HG02973 (cell line): Measurements from ENCODE around the gene PIEZO1.
"Not testable (repeated sequence)": the region's sequence is repeated elsewhere in the genome, so short reads cannot be mapped to it uniquely, and the experiment has no call there.

ENCODE experiments used
- ATAC-seq: cut with Tn5 transposase; IDR thresholded peaks from one replicate; pipeline ENCODE4 v1.9.1; 2021; ENCODE audit warnings: moderate library complexity; ENCODE audit not compliant: unreplicated experiment

Gene PIEZO1

DNA sequence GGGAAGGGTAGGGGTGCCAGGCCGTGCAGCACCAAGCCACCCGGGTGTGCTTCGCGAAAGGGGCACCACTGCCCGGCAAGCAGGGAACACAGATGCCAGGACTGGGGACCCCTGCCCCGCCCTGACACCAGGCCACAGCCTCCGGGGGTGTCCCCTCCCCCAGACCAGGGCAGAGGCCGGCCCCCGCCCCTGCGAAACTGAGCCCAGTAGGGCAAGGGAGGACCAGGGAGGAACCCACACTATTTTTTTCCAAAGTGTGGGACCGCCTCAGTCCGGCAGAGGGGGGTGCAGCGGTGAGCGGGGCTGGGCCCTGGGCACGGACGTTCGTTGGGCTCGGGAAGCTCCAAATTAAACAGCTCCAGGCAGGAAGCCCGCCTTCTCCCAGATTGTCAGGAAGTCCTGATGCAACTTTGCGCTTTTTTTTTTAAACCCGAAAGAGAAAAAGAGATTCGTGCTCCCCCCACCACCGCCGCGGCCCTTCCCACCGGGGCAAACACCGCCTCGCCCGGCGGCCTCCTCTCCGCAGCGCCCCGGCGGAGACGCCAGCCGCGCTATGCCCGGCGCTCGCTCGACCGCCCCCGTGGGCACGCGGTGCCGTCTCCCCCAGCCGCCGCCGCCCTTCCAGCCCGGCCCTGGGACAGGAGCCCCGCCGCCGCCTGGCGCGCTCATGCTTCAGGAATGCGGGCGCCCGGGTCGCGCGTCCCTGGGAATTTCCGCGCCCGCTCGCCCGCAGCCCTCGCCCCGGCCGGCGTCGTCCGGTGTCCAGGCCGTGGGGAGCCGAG is 755 bp downstream of the PIEZO1 start:
- no peak for ATAC-seq

DNA sequence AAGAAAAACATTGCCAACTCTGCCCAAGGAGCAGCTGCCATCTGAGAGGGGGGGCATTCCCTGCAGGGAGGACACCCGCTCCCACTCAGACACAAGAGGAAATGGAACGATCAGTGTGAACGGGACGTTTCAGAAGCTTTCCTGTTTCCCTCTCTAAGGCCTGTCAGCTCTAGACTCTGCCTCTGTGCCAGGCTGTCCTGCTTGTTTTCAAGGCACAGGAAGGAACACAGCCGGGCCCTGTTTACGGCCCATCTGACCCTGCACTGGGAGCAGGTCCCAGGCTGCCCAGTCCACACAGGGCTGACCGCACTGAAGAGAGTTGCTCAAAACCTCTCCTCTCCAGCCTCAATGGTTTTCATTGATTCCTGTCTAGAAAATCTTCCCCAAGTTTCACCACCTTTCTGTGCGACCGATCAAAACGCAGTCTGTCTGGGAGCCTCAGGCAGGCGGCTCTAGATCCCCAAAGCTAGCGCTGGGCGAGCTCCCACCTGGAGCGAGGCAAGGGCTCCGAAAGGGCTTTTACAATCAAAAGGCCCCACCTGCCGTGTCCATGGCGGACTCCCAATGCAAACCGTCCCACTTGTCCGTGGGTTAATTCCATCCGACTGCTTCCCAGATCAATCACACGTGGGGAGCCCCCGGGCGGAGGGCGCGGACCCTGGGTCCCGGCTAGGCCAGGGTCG is 1.5 kb downstream of the PIEZO1 start:
- no peak for ATAC-seq

DNA sequence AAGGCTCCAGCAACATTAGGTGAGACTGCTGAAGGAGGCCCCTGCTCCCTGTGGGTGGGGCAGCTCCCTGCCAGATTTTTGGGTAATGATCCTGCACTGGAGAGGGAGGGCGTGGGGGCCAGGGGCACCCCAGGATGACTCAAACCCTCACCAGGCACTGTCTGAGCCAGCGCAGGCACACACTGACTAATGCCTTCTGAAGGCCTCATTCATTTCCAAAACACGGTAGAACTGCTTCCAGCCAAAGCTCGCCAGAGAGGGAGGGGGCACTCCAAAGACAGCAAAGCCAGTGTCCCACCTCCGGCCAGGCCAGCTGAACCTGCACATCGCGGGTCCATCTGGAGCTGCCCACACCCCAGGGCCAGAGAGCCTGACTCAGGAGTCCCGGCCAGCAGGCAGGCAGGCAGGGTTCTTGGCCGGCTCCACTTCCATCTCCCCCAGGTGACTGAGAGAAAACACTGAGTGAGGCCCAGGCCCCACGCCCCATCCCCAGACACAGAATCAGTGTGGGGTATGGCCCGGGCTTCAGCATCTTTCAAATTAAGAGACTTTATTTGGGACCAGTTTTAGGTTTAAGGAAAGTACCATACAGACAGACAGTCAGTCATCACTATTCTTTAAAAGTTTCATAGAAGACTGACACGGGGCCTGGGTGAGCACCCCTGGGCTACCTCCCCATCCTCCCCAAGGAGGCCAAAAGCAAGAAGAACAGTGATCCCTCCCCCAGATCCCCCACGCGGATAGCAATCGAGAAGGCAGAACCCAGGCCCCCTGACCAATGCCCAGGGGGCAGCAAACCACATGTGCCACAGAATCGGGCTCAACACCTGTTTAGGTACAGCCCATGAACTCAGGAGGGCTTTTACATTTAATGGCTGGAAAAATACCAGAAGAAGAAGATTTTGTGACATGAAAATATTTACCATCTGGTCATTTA is 2.3 kb downstream of the PIEZO1 start:
- ATAC-seq = no peak

DNA sequence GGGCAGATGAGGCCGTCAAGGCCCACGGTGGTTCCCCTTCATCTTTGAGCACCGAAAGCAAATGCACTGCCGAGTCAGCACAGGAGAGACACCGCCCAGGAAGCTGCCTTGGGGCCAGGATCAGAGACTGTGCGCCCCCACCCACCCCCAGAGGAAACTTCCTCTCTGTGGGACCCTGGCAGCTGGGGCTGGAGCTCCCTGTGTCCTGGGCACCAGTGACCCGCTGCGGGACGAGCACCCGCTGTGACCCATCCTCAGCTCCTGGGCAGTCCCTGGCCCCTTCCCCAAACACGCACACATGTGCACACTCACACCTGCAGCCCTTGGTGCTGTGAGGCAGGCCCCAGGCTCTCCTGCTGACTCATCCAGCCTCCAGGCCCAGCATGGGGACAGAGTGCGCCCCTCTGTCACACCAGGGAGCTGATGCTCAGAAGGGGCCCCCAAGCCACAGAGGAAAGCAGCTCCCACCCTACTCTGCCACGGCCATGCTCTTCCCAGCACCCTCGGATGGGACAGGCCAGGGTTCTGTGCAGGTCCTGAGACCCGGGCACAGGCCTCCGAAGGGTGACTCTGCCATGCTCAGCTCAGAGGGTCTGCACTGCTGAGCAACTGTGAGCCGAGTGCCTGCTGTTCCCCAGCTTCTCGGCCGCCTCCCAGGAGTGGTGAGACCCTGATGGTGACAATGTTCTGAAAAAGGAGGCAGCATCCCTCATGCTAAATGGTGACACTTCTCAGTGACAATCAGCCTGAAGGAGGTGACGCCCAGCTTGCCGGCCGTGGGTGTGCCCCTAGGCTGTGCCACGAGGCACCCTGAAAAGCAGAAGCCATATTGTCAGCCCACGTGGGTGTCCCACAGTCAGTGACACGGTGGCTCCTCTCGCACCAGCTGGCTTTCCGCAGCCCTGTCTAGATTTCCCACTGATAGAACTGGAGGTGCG is 3.6 kb downstream of the PIEZO1 start:
- no peak for ATAC-seq

DNA sequence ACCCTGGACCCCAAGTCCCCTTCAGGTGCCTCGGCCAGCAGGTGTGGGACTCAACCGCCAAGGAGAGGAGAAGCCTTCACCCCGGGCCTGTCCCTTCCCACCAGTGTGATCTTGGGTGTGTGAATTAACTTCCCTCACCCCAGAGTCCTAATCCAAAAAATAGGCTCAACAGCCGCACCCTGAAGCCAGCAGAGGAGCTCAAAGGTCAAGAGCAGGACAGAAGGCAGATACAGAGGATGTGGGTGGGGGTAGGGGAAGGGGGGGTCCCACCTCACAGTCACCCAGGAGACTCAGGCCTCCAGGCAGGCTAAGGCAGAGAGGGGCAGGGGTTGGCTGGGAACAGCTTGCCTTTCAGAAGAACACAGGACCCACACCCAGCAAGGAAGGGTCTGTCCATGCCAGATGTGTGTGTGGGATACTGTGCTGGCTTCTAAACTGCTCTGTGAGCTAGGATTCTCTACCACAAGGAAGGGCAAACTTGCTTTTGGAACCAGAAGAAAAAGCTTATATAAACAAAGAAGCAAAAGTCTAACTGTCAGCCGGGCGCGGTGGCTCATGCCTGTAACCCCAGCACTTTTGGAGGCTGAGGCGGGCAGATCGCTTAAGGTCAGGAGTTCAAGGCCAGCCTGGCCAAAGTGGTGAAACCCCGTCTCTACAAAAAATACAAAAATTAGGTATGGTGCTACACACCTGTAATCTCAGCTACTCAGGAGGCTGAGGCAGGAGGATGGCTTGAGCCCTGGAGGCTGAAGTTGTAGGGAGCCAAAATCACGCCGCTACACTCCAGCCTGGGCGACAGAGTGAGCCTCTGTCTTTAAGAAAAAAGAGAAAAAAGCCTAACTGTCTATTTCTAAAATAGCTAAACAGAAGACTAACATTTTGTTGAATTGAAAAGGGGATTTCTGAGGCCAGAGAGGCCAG is 4.6 kb downstream of the PIEZO1 start:
- ATAC-seq = no peak

DNA sequence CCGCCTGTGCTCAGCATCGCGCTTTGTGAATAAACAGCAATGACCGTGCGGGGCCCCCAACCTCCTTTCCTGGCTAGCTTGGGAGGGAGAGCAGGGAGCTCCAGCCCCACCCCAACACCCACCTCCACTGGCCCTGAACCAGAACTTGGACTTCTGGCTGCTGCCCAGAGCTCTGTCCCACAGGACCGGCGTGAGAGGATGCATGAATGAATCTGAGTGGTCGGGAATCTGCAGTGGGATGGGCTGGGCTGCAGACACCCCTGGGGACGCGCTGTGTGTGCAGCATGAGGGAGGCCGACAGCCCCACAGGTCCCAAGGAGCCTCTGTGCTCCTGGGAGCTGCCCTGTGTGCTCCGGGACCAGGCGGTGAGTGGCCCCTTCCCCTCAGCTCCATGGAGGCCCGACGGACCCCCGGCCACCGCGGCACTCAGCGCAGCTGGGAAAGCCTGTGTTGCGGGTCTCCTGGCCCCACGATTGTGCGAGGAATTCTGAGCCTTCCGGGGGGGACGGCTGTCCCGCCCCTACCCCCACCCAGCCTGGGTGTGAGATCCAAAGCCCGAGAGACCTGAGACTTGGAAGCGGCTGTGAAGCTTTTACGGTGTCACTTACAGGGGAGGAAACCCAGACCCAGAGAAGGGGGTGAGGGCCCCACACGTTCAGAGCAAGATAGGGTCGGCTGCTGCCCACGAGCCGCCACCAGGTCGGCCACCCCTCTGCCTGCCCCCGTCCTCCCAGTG is 5.4 kb downstream of the PIEZO1 start:
- ATAC-seq = no peak

DNA sequence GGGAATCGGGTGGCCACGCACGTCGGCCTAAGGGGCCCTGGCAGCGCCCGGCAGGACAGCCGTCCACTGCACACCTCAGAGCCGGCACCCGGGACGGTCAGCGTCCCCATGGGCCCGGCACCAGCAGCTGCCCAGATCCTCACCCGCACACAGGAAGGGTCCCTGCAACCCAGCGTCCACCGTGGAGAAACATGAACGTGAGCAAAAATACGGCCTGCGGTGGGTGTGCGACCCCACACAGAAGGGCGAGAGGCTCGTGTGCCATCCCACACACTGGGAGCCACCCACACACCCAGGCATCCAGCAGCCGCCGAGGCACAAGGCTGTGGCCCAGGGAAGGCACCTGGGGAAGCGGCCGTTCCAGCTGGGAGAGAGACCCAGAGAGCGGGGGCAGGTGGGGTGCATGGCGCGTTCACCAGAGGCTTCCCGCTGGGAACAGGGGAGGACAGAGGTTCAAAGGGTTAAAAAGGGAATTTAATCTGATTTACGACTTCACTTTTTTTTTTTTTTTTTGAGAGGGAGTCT is 6.4 kb downstream of the PIEZO1 start:
- no peak for ATAC-seq

DNA sequence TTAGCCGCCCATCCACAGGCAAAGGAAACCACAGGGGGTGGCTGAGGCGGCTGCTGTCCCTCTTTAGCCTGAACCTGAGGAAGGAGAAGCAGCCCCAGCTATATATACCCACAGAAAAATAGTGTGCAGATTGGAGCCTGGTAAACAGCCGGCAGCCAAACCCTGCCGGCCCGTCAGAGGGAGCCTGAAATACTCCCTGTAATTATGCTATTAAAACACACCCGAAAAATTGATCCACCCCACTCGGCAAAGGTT is 6.8 kb downstream of the PIEZO1 start:
- ATAC-seq = no peak

DNA sequence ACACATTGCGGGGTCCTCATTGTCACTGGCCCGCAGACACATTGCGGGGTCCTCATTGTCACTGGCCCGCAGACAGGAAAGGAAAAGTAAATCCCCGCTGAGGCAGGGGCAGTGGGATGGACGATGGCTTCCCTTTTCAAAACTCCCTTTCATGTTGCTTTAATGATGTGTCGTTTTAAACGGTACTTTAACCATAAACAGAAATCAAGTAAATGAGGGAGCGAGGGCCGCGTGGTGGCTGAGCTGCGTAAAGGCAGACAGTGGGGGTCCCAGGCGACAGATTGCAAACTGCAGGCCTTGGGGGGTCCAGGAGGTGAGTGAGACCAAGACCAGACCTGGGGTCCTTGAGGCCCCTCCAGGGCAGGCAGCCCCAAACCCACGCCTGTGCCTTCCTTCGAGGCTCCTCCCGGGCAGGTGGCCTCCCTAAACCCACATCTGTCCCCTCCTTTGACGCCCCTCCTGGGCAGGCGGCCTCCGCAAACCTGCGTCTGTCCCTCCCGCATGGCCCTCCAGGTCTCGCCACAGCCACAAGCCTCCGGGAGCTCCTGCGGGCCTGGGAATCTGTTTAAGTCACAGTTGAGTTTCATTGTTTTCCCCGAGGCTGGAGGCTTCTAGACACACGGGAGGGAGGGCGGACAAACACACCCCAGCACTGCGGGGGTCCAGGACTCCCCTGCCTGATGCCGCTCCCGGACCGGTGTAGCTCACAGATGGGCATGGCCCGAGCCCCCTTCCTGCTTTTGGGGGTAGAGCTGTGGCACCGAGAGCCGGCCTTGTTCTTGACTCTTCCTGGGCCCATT is 7.3 kb downstream of the PIEZO1 start:
- no peak for ATAC-seq

DNA sequence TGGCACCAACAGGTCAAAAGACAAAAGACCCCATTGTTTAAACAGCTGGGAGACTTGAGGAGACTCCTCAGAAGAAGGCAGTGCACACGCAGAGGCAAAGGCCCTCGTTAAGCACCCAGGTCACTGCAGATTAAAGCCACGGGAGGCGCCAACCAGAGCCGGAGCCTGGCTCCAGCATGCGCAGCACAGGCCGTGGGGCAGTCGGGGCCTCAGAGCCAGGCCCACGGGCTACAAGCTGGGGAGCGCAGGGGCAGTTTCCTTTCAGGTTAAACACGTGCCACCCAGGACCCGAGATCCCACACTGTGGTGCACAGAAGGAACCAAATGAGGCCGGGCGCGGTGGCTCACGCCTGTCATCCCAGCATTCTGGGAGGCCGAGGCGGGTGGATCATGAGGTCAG is 9.2 kb downstream of the PIEZO1 start:
- no peak for ATAC-seq

DNA sequence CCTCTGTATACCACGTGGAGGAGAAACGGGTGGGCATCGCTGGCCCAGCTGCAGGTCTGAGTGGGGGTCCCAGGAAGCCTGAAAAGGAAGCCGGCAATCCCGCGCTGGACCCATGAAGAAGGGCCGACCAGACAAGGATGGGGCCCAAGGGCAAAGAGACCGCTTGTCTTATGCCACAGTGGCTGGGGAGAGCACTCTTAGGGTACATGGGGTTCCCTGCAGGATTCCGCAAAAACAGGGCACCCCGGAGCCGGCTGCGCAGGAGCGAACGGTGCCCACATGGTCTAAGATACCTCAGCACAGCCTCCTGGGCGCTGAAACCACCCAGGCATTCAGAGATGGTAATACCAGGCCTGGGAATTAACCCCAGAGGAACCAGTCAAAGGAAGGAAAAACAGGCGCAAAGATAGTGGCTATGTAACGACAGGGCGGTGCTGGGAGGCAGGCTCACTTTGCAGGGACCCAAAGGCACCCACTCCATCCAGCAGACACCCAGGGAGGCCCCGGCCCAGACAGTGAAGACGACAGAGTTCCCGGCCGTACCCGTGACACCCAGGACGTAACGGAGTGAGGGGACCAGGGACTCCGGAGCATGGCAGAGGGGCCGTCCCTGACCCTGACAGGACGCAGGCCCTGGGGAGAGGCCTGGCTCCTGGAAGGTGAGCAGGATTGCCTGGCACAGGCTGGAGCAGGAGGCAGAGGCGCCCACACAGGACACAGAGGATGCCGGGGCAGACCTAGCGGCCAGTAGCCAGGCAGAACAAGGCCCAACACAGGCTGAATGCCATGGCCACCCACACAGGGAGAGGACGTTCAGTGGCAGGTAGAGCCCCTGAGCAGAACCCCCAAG is 10.3 kb downstream of the PIEZO1 start:
- ATAC-seq = no peak

DNA sequence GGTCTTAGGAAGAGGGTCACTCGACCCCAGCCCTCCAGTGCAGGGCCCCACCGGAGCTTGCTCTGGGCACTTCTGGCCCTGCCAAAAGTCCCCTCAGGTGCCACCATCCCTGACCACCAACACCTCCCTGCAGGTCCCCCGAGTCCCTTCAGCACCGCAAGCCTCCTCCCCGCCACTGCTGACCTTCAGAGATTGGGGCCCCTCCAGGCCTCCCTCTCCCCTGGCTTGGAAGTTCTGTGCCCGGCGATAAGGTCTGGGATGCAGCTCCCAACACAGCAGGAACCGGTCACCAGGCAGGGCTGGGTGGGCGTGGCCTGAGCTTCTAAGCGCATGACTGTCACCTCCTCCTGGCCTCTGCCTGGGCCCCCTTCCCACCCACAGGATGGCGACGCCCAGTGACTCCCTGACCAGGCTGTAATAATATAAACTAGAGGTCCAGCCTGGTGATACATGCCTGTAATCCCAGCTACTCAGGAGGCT is 11.2 kb downstream of the PIEZO1 start:
- ATAC-seq = no peak

DNA sequence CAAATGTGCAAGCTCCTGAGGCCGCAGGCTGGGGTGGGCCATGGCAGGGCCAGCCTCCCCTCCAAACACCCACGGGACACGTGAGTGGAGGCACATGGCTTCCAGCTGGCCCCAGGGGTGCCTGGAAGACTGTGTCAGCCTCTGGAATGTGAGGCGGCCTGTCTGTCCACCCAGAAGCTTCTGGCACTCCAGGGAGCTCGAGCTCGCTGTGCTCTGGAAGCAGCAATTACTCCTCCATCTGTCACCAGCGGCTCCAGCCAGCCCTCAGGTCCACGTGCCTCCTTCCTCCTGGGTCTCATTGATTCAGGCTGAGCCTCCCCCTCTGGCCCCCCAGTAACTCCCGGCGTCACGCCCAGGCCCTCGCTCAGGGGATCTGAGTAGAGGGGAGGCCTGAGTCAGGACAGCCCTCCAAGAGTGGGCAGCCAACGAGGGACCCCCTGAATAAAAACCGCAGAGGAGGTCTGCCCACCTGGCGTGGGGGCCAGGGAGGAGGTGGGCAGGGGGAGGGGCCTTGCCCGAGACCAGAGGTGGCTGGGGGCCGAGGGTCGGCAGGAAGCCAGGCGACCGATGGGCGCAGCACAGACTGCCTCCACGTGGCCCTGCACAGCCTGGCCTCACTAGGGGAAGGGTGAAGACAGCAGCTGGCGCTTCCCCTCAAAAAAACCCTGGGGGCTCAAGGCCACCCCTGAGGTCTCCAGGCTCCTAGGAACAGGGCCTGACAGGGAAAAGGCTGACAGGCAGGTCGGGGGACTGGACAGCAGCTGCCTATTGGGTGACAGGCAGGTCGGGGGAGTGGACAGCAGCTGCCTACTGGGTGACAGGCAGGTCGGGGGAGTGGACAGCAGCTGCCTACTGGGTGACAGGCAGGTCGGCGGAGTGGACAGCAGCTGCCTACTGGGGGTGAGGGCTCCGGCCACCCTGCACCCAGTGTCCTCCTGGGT is 11.9 kb downstream of the PIEZO1 start:
- no peak for ATAC-seq

DNA sequence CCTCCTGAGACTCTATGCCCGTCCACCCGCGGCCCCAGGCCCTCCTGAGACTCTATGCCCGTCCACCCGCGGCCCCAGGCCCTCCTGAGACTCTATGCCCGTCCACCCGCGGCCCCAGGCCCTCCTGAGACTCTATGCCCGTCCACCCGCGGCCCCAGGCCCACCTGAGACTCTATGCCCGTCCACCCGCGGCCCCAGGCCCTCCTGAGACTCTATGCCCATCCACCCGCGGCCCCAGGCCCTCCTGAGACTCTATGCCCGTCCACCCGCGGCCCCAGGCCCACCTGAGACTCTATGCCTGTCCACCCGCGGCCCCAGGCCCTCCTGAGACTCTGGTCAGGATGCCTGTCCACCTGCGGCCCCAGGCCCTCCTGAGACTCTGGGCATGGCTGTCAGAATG is 13.2 kb downstream of the PIEZO1 start:
- not testable (repeated sequence) for ATAC-seq

DNA sequence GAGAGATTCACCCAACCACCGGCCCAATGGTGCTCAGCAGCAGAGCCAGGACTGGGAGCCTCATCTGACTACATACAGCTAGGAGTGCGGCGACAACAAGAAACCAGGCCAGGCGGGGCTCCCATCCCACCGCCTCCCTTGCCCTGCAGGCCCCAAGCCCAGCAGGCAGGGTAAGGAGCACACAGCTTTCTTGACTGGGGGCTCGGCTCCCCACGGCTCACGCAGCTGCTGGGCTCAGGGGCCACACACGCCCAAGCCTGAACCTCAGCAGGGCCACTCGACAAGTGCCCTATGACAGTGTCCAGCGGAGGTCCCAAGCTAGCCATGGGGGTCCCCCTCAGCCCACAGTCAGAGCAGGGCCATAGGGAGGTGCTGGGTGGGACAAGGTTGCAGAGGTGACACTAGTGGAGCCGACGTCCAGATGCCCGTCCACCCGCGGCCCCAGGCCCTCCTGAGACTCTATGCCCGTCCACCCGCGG is 13.7 kb downstream of the PIEZO1 start:
- no peak for ATAC-seq
